HepG2 (cell line): ENCODE measurements around the gene GRHPR. TPM values are rescaled to one million over a fixed set of nuclear protein-coding genes. Genes with fewer than 3 reads are reported as not detected.

Experiments used
- CEBPG ChIP-seq: IDR thresholded peaks from 2 replicates; pipeline ENCODE4 v1.6.1; 2016
- FOXK2 ChIP-seq: fragments of 450-650 bp; IDR thresholded peaks from 2 replicates; pipeline ENCODE4 v1.6.1; 2016
- HNRNPL ChIP-seq: fragments of 200-400 bp; formaldehyde crosslinking; IDR thresholded peaks from 2 replicates; pipeline ENCODE4 v1.6.1; 2017; ENCODE audit warnings: mild to moderate bottlenecking, low read depth, low read length
- ISL2 ChIP-seq: sonication (generic); formaldehyde crosslinking; IDR thresholded peaks from 2 replicates; pipeline ENCODE4 v1.5.0; 2020; ENCODE audit warnings: missing genetic modification reagents
- KLF15 ChIP-seq: sonication (generic); formaldehyde crosslinking; IDR thresholded peaks from 2 replicates; pipeline ENCODE4 v1.8.1; 2023; ENCODE audit warnings: borderline replicate concordance, mild to moderate bottlenecking, inconsistent platforms, missing genetic modification reagents, mixed read lengths
- KLF6 ChIP-seq: IDR thresholded peaks from 2 replicates; pipeline ENCODE4 v1.8.0; 2016; ENCODE audit warnings: missing biosample characterization, missing genetic modification reagents
- MEIS2 ChIP-seq: sonication (generic); formaldehyde crosslinking; IDR thresholded peaks from 2 replicates; pipeline ENCODE4 v1.9.0; 2021; ENCODE audit warnings: mild to moderate bottlenecking, missing genetic modification reagents
- SPEN ChIP-seq: sonication (generic); formaldehyde crosslinking; IDR thresholded peaks from 2 replicates; pipeline ENCODE4 v1.5.1; 2020; ENCODE audit warnings: low read depth, mild to moderate bottlenecking, missing genetic modification reagents
- THAP11 ChIP-seq: IDR thresholded peaks from 2 replicates; pipeline ENCODE4 v1.6.1; 2016; ENCODE audit warnings: missing biosample characterization, missing genetic modification reagents
- ZBTB1 ChIP-seq: sonication (generic); formaldehyde crosslinking; IDR thresholded peaks from 2 replicates; pipeline ENCODE4 v1.4.0; 2020; ENCODE audit warnings: missing genetic modification reagents, borderline replicate concordance
- ZBTB21 ChIP-seq: sonication (generic); formaldehyde crosslinking; IDR thresholded peaks from 2 replicates; pipeline ENCODE4 v1.4.0; 2020; ENCODE audit warnings: missing genetic modification reagents
- ZBTB49 ChIP-seq: sonication (generic); formaldehyde crosslinking; IDR thresholded peaks from 2 replicates; pipeline ENCODE4 v1.4.0; 2020; ENCODE audit warnings: missing genetic modification reagents, borderline replicate concordance
- ZNF12 ChIP-seq: sonication (generic); formaldehyde crosslinking; IDR thresholded peaks from 2 replicates; pipeline ENCODE4 v1.5.0; 2020; ENCODE audit warnings: missing genetic modification reagents
- ZNF24 ChIP-seq: fragments of 450-650 bp; IDR thresholded peaks from 2 replicates; pipeline ENCODE4 v1.6.1; 2017; ENCODE audit warnings: antibody characterized with exemption, mild to moderate bottlenecking
- ZNF407 ChIP-seq: sonication (generic); formaldehyde crosslinking; IDR thresholded peaks from one replicate; pipeline ENCODE4 v1.5.1; 2020; ENCODE audit warnings: mild to moderate bottlenecking, missing genetic modification reagents; ENCODE audit errors: not compliant biosample characterization
- ZNF598 ChIP-seq: sonication (generic); formaldehyde crosslinking; IDR thresholded peaks from 2 replicates; pipeline ENCODE4 v1.5.1; 2020; ENCODE audit warnings: mild to moderate bottlenecking, missing genetic modification reagents, borderline replicate concordance
- ZNF709 ChIP-seq: sonication (generic); formaldehyde crosslinking; IDR thresholded peaks from 2 replicates; pipeline ENCODE4 v1.5.0; 2020; ENCODE audit warnings: mild to moderate bottlenecking, missing genetic modification reagents
- ZNF788 ChIP-seq: sonication (generic); formaldehyde crosslinking; IDR thresholded peaks from 2 replicates; pipeline ENCODE4 v1.5.0; 2020; ENCODE audit warnings: mild to moderate bottlenecking, missing genetic modification reagents, borderline replicate concordance
- ZSCAN30 ChIP-seq: sonication (generic); formaldehyde crosslinking; IDR thresholded peaks from 2 replicates; pipeline ENCODE4 v1.5.0; 2020; ENCODE audit warnings: mild to moderate bottlenecking, missing genetic modification reagents
- polyA plus RNA-seq, 8 experiments: library from polyadenylated mRNA; depleted of rRNA in 3 of 8; stranded (reverse) in 7 of 8; unstranded in 1 of 8; fragments of >200 nt; fragmentation: Illumina TruSeq in 4 of 8; extraction: Trizol in 4 of 8; gene quantifications; 2 replicates each; pipeline versions ENCODE4 v1.2.1 to v1.2.3, GENCODE V29; 2011 to 2016; ENCODE audit warnings: low read depth in 4 of 8, missing spikeins in 1 of 8, mixed read lengths in 1 of 8; ENCODE audit not compliant: insufficient read depth in 1 of 8
- total RNA-seq, 5 experiments: library from RNA; depleted of rRNA; stranded (reverse); fragments of >200 nt; fragmentation: Illumina TruSeq; extraction: Trizol; gene quantifications; 2 replicates each; pipeline ENCODE4 v1.2.3, GENCODE V29; 2016; ENCODE audit warnings: low read depth in 1 of 5
- TF ChIP-seq, protein P1 (sequence below): sonication (generic); formaldehyde crosslinking; IDR thresholded peaks from 2 replicates; pipeline ENCODE4 v1.4.0; 2020; ENCODE audit warnings: missing genetic modification reagents, low read depth, mild to moderate bottlenecking, borderline replicate concordance

Gene GRHPR
- total and polyA plus RNA-seq, 2 of the 13 experiments (the other 11 are each of a cell fraction or from before 2014, with no cell fraction given): 113 to 115 TPM

DNA sequence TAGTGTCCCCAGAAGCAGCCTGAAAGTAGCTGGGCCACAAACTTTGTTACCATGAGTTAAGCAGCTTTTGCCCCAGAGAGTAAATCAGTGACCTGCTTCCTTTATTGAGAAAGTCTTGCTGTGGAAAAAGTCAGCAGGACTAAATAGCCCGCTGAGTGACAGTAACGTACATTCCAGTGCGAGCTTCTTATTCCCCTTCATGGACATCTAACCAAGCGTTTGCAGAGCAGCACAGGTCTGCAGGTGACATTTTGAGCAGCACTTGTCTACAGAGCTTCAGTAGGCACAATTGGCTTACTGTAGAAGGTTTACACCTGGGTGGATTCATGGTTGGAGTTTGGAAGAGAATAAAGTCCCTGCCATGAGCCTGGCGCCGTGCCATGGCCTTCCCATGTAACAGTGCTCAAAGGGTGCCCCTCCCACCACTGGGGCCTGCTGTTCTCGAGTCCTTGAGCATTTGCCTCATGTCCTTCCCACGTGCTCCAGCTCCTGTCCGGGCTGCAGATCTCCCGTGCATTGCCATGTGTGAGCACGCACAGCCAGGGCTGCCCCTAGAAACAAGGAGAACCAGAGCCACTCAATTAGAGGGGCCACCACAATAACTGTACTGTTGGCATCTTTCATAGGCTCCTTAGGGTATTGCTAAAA is 41.3 kb upstream of the GRHPR start (continued):
- peak; percentile 77 for TF ChIP-seq SPEN
- no peak for TF ChIP-seq ZNF407 (CRISPR knock-in tag)
- TF ChIP-seq, protein P1, sequence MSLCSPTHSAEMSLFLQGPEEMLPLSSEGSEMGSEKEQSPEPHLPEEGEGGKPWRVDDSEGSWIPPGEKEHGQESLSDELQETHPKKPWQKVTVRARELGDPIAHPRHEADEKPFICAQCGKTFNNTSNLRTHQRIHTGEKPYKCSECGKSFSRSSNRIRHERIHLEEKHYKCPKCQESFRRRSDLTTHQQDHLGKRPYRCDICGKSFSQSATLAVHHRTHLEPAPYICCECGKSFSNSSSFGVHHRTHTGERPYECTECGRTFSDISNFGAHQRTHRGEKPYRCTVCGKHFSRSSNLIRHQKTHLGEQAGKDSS: 0 out of 2 replicates have a peak, but pooled peaks have one; percentile 75
- no peak for TF ChIP-seq FOXK2
- 0 out of 2 replicates have a peak, but pooled peaks have one; percentile 44 for TF ChIP-seq ZNF598
- no peak for TF ChIP-seq ZNF24
- TF ChIP-seq ZBTB1 (CRISPR knock-in tag): no peak
- no peak for TF ChIP-seq ZBTB49 (CRISPR knock-in tag)
- 0 out of 2 replicates have a peak, but pooled peaks have one; percentile 56 for TF ChIP-seq ZNF709 (CRISPR knock-in tag)
- peak; percentile 38; the same call in 1 of the 2 replicates for TF ChIP-seq ISL2 (CRISPR knock-in tag)
- no peak for TF ChIP-seq ZNF12
- TF ChIP-seq KLF6 (CRISPR knock-in tag): 0 out of 2 replicates have a peak, but pooled peaks have one; percentile 64
- peak; percentile 76; the same call in 1 of the 2 replicates for TF ChIP-seq ZNF788 (CRISPR knock-in tag)
- 0 out of 2 replicates have a peak, but pooled peaks have one; percentile 35 for TF ChIP-seq THAP11 (CRISPR knock-in tag)
- no peak for TF ChIP-seq MEIS2 (CRISPR knock-in tag)
- TF ChIP-seq HNRNPL: no peak
- peak; percentile 36; the same call in 1 of the 2 replicates for TF ChIP-seq ZSCAN30
- TF ChIP-seq ZBTB21: no peak
- TF ChIP-seq KLF15 (CRISPR knock-in tag): no peak
- no peak for TF ChIP-seq CEBPG
